Measurements from ENCODE around the gene ZNF587B. TPM values are rescaled to one million over a fixed set of nuclear protein-coding genes. Genes with fewer than 3 reads are reported as not detected.

The ZNF587B gene
- total and polyA plus RNA-seq, 12 donors, result 1.3 to 8.1 (median 7.1) TPM

DNA sequence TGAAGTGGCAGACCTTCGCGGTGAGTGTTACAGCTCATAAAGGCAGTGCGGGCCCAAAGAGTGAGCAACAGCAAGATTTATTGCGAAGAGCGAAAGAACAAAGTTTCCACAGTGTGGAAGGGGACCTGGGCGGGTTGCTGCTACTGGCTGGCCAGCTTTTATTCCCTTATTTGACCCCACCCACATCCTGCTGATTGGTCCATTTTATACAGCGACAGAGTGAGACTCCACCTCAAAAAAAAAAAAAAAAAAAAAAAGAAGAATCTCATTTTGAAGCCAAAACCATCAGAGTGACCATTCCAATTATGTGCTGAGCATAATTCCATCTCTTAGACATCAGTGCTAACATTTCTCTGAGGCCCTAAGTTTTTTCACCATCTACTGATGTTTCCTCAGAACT lies 13.4 kb upstream of the ZNF587B start:
- TF ChIP-seq, protein P1, sequence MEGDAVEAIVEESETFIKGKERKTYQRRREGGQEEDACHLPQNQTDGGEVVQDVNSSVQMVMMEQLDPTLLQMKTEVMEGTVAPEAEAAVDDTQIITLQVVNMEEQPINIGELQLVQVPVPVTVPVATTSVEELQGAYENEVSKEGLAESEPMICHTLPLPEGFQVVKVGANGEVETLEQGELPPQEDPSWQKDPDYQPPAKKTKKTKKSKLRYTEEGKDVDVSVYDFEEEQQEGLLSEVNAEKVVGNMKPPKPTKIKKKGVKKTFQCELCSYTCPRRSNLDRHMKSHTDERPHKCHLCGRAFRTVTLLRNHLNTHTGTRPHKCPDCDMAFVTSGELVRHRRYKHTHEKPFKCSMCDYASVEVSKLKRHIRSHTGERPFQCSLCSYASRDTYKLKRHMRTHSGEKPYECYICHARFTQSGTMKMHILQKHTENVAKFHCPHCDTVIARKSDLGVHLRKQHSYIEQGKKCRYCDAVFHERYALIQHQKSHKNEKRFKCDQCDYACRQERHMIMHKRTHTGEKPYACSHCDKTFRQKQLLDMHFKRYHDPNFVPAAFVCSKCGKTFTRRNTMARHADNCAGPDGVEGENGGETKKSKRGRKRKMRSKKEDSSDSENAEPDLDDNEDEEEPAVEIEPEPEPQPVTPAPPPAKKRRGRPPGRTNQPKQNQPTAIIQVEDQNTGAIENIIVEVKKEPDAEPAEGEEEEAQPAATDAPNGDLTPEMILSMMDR (IDR thresholded peaks at IDR 0.05), result no peak
- peaks cover 4 to 48% (median 32%) of the 10 kb centered on the region in 9 donors for H3K4me1 ChIP-seq
- H3K4me3 ChIP-seq, result no peak overlapping the region
- H3K27me3 ChIP-seq, result no peaks in the 10 kb centered on the region
- no peak for DNase-seq
- intact Hi-C loops (cut with DNase I), result loop anchor here in 1 of 10 donors (5.0 kb wide), 1 partner anchor 69 kb away; the partner anchor contains the start of gene ZNF776
- no peaks in the 10 kb centered on the region for H3K9me3 ChIP-seq
- ATAC-seq, result no peak
- peaks cover 0 to 15% (median 0%) of the 10 kb centered on the region in 9 donors for H3K36me3 ChIP-seq
- H3K27ac ChIP-seq, result no peak overlapping the region
- 85 to 87% methylated on average over 7 of the region's 7 CpGs for WGBS, 2 donors

- no peak overlapping the region for H3K4me3 ChIP-seq
- H3K9me3 ChIP-seq, result no peaks in the 10 kb centered on the region
- H3K27ac ChIP-seq, result no peak overlapping the region
- H3K4me1 ChIP-seq, result peaks cover 4 to 53% (median 32%) of the 10 kb centered on the region in 9 donors
- WGBS, 2 donors, result 93 to 96% methylated on average over 14 of the region's 14 CpGs
- no peak for ATAC-seq
- DNase-seq, result no peak
- TF ChIP-seq, protein P1 (IDR thresholded peaks at IDR 0.05), result no peak
- intact Hi-C loops (cut with DNase I), result loop anchor here in 1 of 10 donors (5.0 kb wide), 1 partner anchor 71 kb away; the partner anchor contains the start of gene ZNF776
- peaks cover 0 to 10% (median 0%) of the 10 kb centered on the region in 9 donors for H3K36me3 ChIP-seq
- H3K27me3 ChIP-seq, result no peaks in the 10 kb centered on the region
Measured at GRCh38 chr19:57817976-57818375, 12.1 kb upstream of the ZNF587B start.

DNA sequence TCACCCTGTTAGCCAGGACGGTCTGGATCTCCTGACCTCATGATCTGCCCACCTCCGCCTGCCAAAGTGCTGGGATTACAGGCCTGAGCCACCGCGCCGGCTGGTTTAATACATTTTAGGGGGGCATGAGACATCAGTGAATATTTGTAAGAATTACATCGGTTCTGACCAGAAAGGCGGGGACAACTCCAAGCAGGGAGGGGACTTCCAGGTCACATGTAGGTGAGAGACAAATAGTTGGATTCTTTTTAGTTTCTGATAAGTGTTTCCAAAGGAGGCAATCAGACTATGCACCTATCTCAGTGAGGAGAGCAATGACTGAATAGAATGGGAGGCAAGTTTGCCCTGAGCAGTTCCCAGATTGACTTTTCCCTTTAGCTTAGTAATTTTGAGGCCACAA lies 11.7 kb upstream of the ZNF587B start:
- H3K4me3 ChIP-seq, result peak overlapping the region in 1 of 10 donors; percentile 86
- H3K9me3 ChIP-seq, result no peaks in the 10 kb centered on the region
- intact Hi-C loops (cut with DNase I), result loop anchor here in 1 of 10 donors (5.0 kb wide), 1 partner anchor 71 kb away; the partner anchor contains the start of gene ZNF776
- no peaks in the 10 kb centered on the region for H3K27me3 ChIP-seq
- WGBS, 2 donors, result 84 to 93% methylated on average over 7 of the region's 7 CpGs
- H3K4me1 ChIP-seq, result peaks cover 4 to 55% (median 32%) of the 10 kb centered on the region in 9 donors
- DNase-seq (no peak), ATAC-seq (no peak)
- H3K27ac ChIP-seq, result no peak overlapping the region
- TF ChIP-seq, protein P1 (IDR thresholded peaks at IDR 0.05), result no peak
- H3K36me3 ChIP-seq, result peaks cover 0 to 9% (median 0%) of the 10 kb centered on the region in 9 donors

DNA sequence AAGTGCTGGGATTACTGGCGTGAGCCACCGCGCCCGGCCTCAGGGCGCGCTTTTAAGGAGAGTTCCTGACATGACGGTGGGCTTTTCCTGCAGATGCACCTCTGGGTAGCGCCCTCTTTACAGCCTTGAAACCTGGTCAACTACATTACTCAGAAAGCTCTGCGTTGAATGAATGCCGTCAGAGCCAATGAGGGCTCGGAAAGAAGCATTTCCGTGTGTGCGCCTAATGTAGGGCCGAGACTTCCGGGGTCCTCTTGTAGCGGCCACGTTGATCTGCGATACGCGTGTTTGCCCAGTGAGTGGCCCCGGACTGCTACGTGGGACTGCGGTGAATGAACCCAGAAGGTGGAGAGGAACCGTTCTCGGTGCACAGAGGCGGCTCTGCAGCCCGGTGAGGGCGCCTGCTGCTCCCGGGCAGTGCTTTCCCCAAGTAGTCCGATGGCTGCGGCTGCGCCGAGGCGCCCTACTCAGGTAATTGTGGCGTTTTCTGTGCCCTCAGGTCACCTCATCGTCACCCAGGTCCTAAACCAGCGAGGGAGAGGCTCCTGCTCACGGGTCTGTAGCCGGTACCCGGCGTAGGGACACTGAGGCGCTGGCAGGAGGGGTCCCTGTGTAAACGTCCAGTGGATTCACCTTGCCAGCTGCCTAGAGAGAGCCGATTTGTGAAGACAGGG lies 10.5 kb upstream of the ZNF587B start:
- WGBS, 2 donors, result 0% methylated on average over 44 of the region's 44 CpGs
- DNase-seq, result peak; percentile 64 to 90
- peak overlapping the region; percentile 62 to 92 (median 80) for H3K4me3 ChIP-seq
- H3K9me3 ChIP-seq, result no peaks in the 10 kb centered on the region
- H3K27me3 ChIP-seq, result no peaks in the 10 kb centered on the region
- peak; percentile 83 to 91 (median 90) for ATAC-seq
- intact Hi-C loops (cut with DNase I), result loop anchor here in 1 of 10 donors (5.0 kb wide), 1 partner anchor 72 kb away; the partner anchor contains the start of gene ZNF776
- peaks cover 0 to 19% (median 0%) of the 10 kb centered on the region in 9 donors for H3K36me3 ChIP-seq
- TF ChIP-seq, protein P1 (IDR thresholded peaks at IDR 0.05), result peak in 2 of 9 donors; percentile 31 to 34
- peak overlapping the region in 9 of 10 donors; percentile 59 to 89 (median 82) for H3K27ac ChIP-seq
- peaks cover 4 to 52% (median 23%) of the 10 kb centered on the region in 9 donors for H3K4me1 ChIP-seq

Measured in heart right ventricle (tissue), 16 donors.